ENCODE measurements around the gene OPN1SW.

Gene OPN1SW

GRCh38 chr7:128725531-128725930 lies 50.1 kb downstream of the OPN1SW start:
- 0 out of 2 replicates have a peak, but pooled peaks cover 4% of the 10 kb centered on the region for H4K20me1 ChIP-seq (ENCODE audit: insufficient read depth, low read length)
- no peaks in the 10 kb centered on the region for H3K79me2 ChIP-seq (ENCODE audit: insufficient read depth, low read length)
- no peak overlapping the region for H3K4me2 ChIP-seq (ENCODE audit: low read length)
- TF ChIP-seq CTCF (IDR thresholded peaks at IDR 0.05; ENCODE audit: low read length) (no peak), EZH2 (IDR thresholded peaks at IDR 0.05; ENCODE audit: borderline replicate concordance, low read length) (no peak)
- no peaks in the 10 kb centered on the region for H3K36me3 ChIP-seq (ENCODE audit: insufficient read depth, low read length)
- no peak overlapping the region for H3K27ac ChIP-seq (ENCODE audit: low read depth, low read length, poor library complexity, severe bottlenecking)
- H2AFZ ChIP-seq (ENCODE audit: low read length), result no peak overlapping the region
- no peak overlapping the region for H3K4me3 ChIP-seq (ENCODE audit: low read depth, low read length, poor library complexity, severe bottlenecking)
- no peaks in the 10 kb centered on the region for H3F3A ChIP-seq (ENCODE audit: insufficient read depth, low read length)
- peaks cover 21% of the 10 kb centered on the region; the same call in 1 of the 2 replicates for H3K27me3 ChIP-seq (ENCODE audit: insufficient read depth, low read length)
- peaks cover 4% of the 10 kb centered on the region; the same call in 1 of the 2 replicates for H3K9me3 ChIP-seq (ENCODE audit: low read length)
- no peaks in the 10 kb centered on the region for H3K4me1 ChIP-seq (ENCODE audit: insufficient read depth, low read length, severe bottlenecking)
- no peaks in the 10 kb centered on the region for H3K9me2 ChIP-seq (ENCODE audit: low read depth, low read length)
- no peak overlapping the region for H3K9ac ChIP-seq (ENCODE audit: low read length)

GRCh38 chr7:128724743-128725142 lies 50.9 kb downstream of the OPN1SW start:
- H3K79me2 ChIP-seq (ENCODE audit: insufficient read depth, low read length), result no peaks in the 10 kb centered on the region
- H3K4me3 ChIP-seq (ENCODE audit: low read depth, low read length, poor library complexity, severe bottlenecking), result no peak overlapping the region
- no peak for TF ChIP-seq CTCF (IDR thresholded peaks at IDR 0.05; ENCODE audit: low read length)
- TF ChIP-seq EZH2 (IDR thresholded peaks at IDR 0.05; ENCODE audit: borderline replicate concordance, low read length), result no peak
- H3K4me1 ChIP-seq (ENCODE audit: insufficient read depth, low read length, severe bottlenecking), result no peaks in the 10 kb centered on the region
- H3K9me2 ChIP-seq (ENCODE audit: low read depth, low read length), result no peaks in the 10 kb centered on the region
- H3K4me2 ChIP-seq (ENCODE audit: low read length), result no peak overlapping the region
- H3F3A ChIP-seq (ENCODE audit: insufficient read depth, low read length), result no peaks in the 10 kb centered on the region
- H2AFZ ChIP-seq (ENCODE audit: low read length), result no peak overlapping the region
- H4K20me1 ChIP-seq (ENCODE audit: insufficient read depth, low read length), result 0 out of 2 replicates have a peak, but pooled peaks cover 4% of the 10 kb centered on the region
- no peaks in the 10 kb centered on the region for H3K36me3 ChIP-seq (ENCODE audit: insufficient read depth, low read length)
- peaks cover 17% of the 10 kb centered on the region; the same call in 1 of the 2 replicates for H3K27me3 ChIP-seq (ENCODE audit: insufficient read depth, low read length)
- H3K27ac ChIP-seq (ENCODE audit: low read depth, low read length, poor library complexity, severe bottlenecking), result no peak overlapping the region
- H3K9me3 ChIP-seq (ENCODE audit: low read length), result peaks cover 4% of the 10 kb centered on the region; the same call in 1 of the 2 replicates
- H3K9ac ChIP-seq (ENCODE audit: low read length), result no peak overlapping the region

Measured in OCI-LY1 (cell line).